Esophagus (tissue), 2 donors: ENCODE data around the gene SYNGR4. TPM values are rescaled to one million over a fixed set of nuclear protein-coding genes. Genes with fewer than 3 reads are reported as not detected.
A peak's percentile ranks its signal among the peaks of the same experiment; 100 is the strongest.
"Not testable (repeated sequence)": the region's sequence is repeated elsewhere in the genome, so short reads cannot be mapped to it uniquely, and the experiment has no call there.

Experiments
- H3K27ac ChIP-seq, 2 donors: one replicate each; pipeline ENCODE4 v1.5.1; 2013; ENCODE audit warnings: low read depth in 2 of 2, mild to moderate bottlenecking in 2 of 2, inconsistent platforms in 1 of 2, low read length in 1 of 2, moderate library complexity in 1 of 2
- H3K27me3 ChIP-seq, 2 donors: one replicate each; pipeline ENCODE4 v1.6.1; 2013; ENCODE audit warnings: low read length in 2 of 2, control low read depth in 1 of 2, mild to moderate bottlenecking in 1 of 2; ENCODE audit not compliant: insufficient read depth in 2 of 2, control insufficient read depth in 1 of 2
- H3K36me3 ChIP-seq, 2 donors: one replicate each; pipeline ENCODE4 v1.6.1; 2013; ENCODE audit warnings: low read length in 1 of 2; ENCODE audit not compliant: control insufficient read depth in 2 of 2, insufficient read depth in 2 of 2
- H3K4me1 ChIP-seq, 2 donors: one replicate each; pipeline ENCODE4 v1.6.1; 2013; ENCODE audit warnings: low read length in 1 of 2; ENCODE audit not compliant: control insufficient read depth in 2 of 2, insufficient read depth in 2 of 2
- H3K4me3 ChIP-seq, 2 donors: one replicate each; pipeline ENCODE4 v1.5.1; 2013; ENCODE audit warnings: low read length in 2 of 2, mild to moderate bottlenecking in 2 of 2, low read depth in 1 of 2, moderate library complexity in 1 of 2
- H3K9me3 ChIP-seq, 2 donors: one replicate each; pipeline ENCODE4 v1.6.1; 2013; ENCODE audit warnings: mild to moderate bottlenecking in 2 of 2, low read depth in 1 of 2, low read length in 1 of 2, moderate library complexity in 1 of 2; ENCODE audit not compliant: control insufficient read depth in 2 of 2, insufficient read depth in 1 of 2
- WGBS, 2 donors: extraction: QIAGEN DNeasy Blood & Tissue Kit; methylation state at CpG; one replicate each; pipeline ENCODE4 v1.1.7; 2013; 5-methylcytosine and 5-hydroxymethylcytosine counted together
- polyA plus RNA-seq, 2 donors: library from polyadenylated mRNA; stranded (reverse); fragments of 200-250 nt; gene quantifications; one replicate each; pipeline ENCODE4 v1.2.3, GENCODE V29; 2013
- donor health status: healthy with polysubstance abuse.
- donor health status: Bipolar disorder and iron deficiency.

The SYNGR4 gene
- polyA plus RNA-seq, 2 donors, result not detected

DNA sequence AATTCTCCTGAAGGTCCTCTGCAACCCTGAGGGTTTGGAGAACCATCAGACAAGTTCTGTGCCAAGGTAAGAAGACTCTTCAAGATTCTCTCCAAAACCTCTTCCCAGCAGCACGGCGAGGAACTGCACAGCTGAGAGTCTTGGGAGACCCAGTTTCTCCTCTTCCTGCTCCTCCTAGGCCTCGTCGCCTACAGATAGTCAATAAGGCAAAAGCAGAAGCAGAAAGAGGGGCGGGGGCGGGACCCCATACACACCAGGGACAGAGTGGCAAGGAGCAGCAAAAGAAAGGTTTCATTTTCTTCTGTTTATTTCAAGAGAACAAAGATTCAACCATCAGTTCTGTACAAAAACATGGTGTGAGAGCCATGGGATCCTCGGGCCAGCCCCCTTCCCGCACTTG is 18.1 kb downstream of the SYNGR4 start:
- Histone ChIP-seq H3K27me3 (no peaks in the 10 kb centered on the region), H3K9me3 (no peaks in the 10 kb centered on the region), H3K4me1 (no peaks in the 10 kb centered on the region), H3K27ac (no peak overlapping the region), H3K36me3 (peaks cover 6 to 30% of the 10 kb centered on the region in 2 donors), H3K4me3 (no peak overlapping the region)
- 95 to 96% methylated on average over 8 of the region's 8 CpGs for WGBS, 2 donors

DNA sequence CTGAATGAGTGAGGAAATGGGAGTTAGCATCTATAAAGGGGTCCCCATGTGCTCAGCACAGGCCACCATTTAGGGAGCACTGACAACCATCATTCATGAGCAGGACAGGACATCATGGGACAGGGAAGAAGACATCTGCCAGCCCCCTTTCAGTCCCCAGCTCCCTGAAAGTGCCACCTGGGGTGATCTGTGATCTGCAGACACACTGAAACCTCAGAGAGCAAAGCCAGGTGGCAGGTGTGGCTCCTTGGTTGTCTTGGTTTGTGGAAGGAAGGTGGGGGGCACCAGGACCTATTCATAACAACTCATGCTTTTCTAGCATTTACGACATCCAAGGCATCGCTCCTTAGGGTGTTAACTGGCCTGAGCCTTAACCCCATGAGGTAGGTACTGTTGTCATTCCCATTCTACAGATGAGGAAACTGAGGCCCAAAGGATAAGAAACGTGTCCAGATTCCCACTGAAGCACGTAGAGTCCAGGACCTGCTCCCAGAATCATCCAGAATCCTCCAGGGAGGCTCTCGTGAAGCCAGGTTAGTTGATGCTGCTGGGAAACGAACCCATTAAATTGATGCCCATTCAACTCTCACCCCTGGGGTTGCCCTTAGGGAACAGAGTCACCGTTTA is 21.4 kb downstream of the SYNGR4 start:
- H3K27me3 ChIP-seq, result no peaks in the 10 kb centered on the region
- H3K36me3 ChIP-seq, result peaks cover 14 to 34% of the 10 kb centered on the region in 2 donors
- no peaks in the 10 kb centered on the region for H3K9me3 ChIP-seq
- no peak overlapping the region for H3K4me3 ChIP-seq
- H3K4me1 ChIP-seq, result peaks cover 0 to 4% of the 10 kb centered on the region in 2 donors
- 90 to 91% methylated on average over 7 of the region's 7 CpGs for WGBS, 2 donors
- no peak overlapping the region for H3K27ac ChIP-seq

DNA sequence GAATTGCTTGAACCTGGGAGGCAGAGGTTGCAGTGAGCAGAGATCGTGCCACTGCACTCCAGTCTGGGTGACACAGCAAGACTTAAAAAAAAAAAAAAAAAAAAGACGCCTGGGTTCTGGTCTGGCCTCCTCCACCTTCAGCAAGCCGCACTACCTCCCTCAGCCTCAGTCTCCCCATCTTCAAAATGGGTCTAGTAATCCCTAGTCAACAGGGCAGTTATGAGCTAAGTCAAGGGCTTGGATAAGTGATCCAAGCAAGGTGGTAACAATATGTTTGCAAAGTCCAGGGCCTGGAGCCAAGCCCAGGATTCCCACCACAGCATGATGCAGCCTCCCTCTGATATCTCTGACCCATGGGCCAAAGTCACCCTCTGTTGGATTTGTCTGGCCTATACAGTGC is 22.8 kb downstream of the SYNGR4 start:
- H3K4me1 ChIP-seq, result peaks cover 2 to 4% of the 10 kb centered on the region in 2 donors
- 93 to 100% methylated on average over 3 of the region's 3 CpGs for WGBS, 2 donors
- H3K27me3 ChIP-seq, result no peaks in the 10 kb centered on the region
- no peaks in the 10 kb centered on the region for H3K9me3 ChIP-seq
- no peak overlapping the region for H3K4me3 ChIP-seq
- H3K36me3 ChIP-seq, result peaks cover 14 to 34% of the 10 kb centered on the region in 2 donors
- no peak overlapping the region for H3K27ac ChIP-seq

DNA sequence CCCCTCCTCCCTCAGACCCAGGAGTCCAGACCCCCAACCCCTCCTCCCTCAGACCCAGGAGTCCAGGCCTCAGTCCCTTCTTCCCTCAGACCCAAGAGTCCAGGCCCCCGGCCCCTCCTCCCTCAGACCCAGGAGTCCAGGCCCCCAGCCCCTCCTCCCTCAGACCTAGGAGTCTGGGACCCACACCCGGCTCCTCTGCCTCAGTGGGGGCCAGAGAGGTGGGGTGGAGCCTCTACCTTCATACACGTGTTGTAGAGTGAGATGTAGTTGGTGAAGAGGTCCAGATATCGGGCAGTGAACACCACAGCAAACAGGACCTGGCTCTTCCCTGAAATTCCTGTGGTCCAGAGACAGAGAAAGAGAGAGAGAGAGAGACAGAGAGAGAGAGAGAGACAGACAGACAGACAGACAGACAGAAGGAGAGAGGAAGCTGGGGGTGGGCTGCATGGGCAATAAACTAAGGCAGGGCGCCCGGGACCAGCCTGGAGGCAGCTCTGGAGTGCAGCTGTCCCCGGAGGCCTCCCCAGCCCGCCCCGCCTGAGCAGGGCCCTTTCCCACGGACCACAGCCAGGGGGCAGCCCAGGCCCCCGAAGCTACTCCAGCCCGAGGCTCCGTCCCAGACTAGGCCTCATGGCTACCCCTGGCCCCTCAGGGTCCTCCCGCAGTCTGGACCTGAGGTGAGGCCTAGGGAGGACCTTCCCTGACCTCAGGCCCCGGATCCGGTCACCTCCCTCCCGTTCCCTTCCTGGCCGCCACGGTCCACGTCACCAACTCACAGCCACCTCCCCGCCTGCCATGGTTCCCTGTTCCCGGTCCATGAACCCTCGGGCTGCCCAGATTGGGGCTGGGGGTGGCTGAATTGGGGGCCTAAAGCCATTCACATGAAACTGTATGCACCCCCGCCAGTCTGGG is 26.3 kb downstream of the SYNGR4 start:
- WGBS, 2 donors, result 3 to 5% methylated on average over 17 to 24 of the region's 24 CpGs
- H3K4me3 ChIP-seq, result peak overlapping the region; percentile 80 to 91
- peak overlapping the region; percentile 69 to 93 for H3K27ac ChIP-seq
- H3K9me3 ChIP-seq, result no peaks in the 10 kb centered on the region
- H3K27me3 ChIP-seq, result peaks cover 0 to 16% of the 10 kb centered on the region in 2 donors
- peaks cover 7 to 15% of the 10 kb centered on the region in 2 donors for H3K36me3 ChIP-seq
- peaks cover 7 to 11% of the 10 kb centered on the region in 2 donors for H3K4me1 ChIP-seq

DNA sequence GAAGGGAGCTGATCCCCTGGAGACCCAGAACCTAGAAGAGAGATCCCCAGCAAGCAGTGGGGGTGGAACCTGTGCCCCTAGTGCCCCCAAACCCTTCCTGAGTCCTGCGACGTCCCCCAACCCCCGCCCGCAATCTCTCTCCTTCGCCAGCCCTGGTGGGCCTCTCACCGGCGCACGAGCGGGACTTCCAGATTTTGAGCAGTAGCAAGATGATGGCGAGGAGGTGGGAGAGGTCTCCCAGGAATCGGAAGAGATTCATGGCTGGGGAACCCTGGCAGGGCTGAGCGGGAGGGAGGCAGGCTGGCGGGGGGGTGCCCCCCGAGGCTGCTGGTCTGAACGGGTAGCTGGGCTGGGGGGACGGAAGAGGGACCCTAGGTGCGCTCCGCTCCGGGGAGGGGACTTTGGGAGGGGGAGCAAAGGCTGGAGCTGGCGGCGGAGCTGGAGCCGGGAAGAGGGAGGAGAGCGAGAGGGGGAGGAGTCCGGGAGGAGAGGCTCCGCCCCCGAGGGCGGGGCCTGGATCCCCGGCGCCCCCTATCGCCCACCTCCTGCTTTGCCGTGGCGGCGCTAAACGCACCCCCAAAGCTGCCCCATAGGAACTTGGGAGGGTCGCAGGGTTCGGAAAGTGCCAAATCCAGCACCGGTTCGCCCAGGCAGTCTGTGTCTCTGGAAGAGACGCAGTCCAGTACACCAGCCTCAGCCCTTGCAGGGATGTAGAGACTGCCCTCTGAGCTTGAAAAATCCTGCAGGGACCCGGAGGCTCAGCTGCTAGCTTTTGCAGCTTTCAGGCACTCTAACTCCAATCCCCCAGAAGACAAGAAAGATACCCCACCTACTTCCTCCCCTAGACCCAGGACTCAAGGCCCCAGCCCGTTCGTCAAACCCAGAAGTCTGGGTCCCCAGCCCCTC is 27.2 kb downstream of the SYNGR4 start, which contains the start of gene KDELR1:
Gene KDELR1, minus strand, starts transcription at position 452 of the 906 bp plus-strand sequence. Its CDS starts 193 bp downstream, at position 259.
- no peaks in the 10 kb centered on the region for H3K9me3 ChIP-seq
- peaks cover 0 to 17% of the 10 kb centered on the region in 2 donors for H3K27me3 ChIP-seq
- peak within 1 kb of the TSS; percentile 69 to 93 for H3K27ac ChIP-seq
- peaks cover 7 to 10% of the 10 kb centered on the region in 2 donors for H3K36me3 ChIP-seq
- H3K4me3 ChIP-seq, result peak within 1 kb of the TSS; percentile 80 to 91
- 4 to 5% methylated on average over 31 to 42 of the region's 42 CpGs for WGBS, 2 donors
- peaks cover 7 to 11% of the 10 kb centered on the region in 2 donors for H3K4me1 ChIP-seq

DNA sequence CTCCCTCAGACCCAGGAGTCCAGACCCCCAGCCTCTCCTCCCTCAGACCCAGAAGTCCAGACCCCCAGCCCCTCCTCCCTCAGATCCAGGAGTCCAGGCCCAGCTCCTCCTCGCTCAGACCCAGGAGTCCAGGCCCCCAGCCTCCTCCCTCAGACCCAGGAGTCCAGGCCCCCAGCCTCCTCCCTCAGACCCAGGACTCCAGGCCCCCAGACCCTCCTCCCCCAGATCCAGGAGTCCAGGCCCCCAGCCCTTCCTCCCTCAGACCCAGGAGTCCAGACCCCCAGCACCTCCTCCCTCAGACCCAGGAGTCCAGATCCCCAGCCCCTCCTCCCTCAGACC is 27.8 kb downstream of the SYNGR4 start:
- not testable (repeated sequence) for H3K36me3 ChIP-seq, H3K4me3 ChIP-seq, H3K27ac ChIP-seq, H3K9me3 ChIP-seq
- 56 to 68% methylated on average over 1 of the region's 1 CpG for WGBS, 2 donors
- H3K4me1 ChIP-seq, result peaks cover 7 to 11% of the 10 kb centered on the region in 2 donors
- H3K27me3 ChIP-seq, result peaks cover 0 to 17% of the 10 kb centered on the region in 2 donors

DNA sequence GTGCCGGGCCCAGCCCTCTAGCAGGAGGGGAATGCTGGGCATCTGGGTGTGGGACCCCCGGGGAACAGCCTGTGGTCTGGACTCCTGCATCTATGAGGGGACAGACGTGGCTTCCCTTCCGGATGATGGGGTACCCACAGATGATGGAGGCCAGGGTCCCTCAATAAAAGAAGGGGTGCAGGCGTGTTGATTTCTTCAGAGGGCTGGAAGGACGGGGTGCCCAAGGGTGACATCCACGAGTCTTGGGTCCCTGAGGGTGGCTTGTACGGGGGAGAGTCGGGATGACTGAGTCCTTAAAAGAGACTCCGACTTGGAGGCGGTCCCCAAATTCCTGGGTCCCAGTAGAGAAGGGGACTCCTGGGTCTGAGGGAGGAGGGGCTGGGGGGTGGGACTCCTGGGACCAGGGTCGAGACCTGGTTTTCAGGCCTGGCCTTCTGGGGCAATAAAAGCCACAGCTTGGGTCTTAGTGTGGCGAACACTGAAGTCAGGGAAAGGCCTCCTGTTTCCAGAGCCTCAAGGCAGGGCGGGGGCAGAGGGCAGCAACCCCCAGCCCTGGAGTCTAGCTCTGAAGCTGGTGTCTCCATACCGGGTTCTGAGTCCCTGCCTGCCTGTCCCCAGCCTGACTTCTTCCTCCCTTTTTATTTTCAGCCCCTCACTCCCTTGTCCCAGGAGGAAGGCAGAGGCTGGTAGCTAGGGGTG is 28.8 kb downstream of the SYNGR4 start:
- H3K27me3 ChIP-seq, result peaks cover 0 to 17% of the 10 kb centered on the region in 2 donors
- whole genome bisulfite sequencing, 2 donors, result 77 to 83% methylated on average over 15 of the region's 15 CpGs
- H3K4me3 ChIP-seq, result no peak overlapping the region
- H3K36me3 ChIP-seq, result peaks cover 3 to 6% of the 10 kb centered on the region in 2 donors
- H3K9me3 ChIP-seq, result no peaks in the 10 kb centered on the region
- no peak overlapping the region for H3K27ac ChIP-seq
- peaks cover 7 to 18% of the 10 kb centered on the region in 2 donors for H3K4me1 ChIP-seq

DNA sequence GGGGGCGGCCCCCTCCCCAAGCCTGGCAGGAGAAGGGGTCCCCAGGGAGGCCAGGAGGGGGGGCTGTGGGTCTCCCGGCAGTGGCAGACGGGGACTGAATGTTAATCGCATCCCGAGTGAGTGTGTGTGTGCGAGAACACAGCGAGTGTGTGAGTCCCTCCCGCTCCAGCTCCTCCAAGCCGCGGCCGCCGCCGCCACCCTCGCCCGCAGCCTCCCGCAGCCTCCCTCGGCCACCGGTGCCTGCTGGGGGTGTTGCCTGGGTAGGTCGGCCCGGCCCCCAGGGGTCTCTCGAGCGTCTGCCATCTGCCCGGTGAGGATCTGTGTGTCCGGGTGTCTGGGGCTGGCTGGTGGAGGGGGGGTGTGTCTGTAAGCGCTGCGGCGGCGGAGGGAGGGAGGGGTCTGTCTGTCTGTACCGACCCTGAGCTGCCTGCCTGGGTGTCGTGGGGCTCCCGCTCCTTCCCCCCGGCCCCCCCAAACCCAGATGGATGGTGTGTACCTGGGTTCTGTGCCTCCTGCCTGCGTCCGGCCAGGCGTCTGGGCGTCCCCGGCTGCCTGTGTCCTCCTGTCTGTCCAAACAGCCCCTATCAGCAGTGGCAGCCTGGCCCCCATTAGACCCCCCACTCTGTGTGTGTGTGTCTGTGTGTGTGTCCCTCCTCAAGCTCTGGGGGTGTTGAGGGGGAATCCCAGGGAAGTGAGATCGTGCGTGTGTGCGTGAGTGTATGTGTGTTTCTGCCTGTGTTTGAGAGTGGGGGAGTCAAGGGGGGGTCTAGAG is 29.6 kb downstream of the SYNGR4 start, which contains the start of gene GRIN2D:
Gene GRIN2D, plus strand, starts transcription at position 110 of the 772 bp plus-strand sequence. CDS start 4,725 bp downstream, outside the sequence.
- Histone ChIP-seq H3K27ac (no peak within 1 kb of the TSS), H3K4me1 (peaks cover 7 to 20% of the 10 kb centered on the region in 2 donors), H3K4me3 (no peak within 1 kb of the TSS)

More for the DNA sequence above, 29.6 kb downstream of the SYNGR4 start, which contains the start of gene GRIN2D:
- peaks cover 3 to 4% of the 10 kb centered on the region in 2 donors for H3K36me3 ChIP-seq
- H3K9me3 ChIP-seq, result no peaks in the 10 kb centered on the region
- H3K27me3 ChIP-seq, result peaks cover 0 to 17% of the 10 kb centered on the region in 2 donors
- WGBS, 2 donors, result 1 to 4% methylated on average over 37 to 40 of the region's 40 CpGs
